GM23338 (cell line): ENCODE results near the gene MTERF2.

Experiments
- CREB1 ChIP-seq: fragments of 250-450 bp; sonication (Bioruptor Pico); IDR thresholded peaks from 2 replicates; pipeline ENCODE4 v1.5.0; 2020; ENCODE audit warnings: low read depth, mild to moderate bottlenecking, moderate library complexity
- CTCF ChIP-seq, 2 experiments: fragments of 200-600 bp in 1 of 2; sonication (generic) in 1 of 2; conservative IDR thresholded peaks; 2 replicates each; pipeline versions ENCODE4 v1.5.1 to v1.6.1; 2016 to 2017; ENCODE audit warnings: antibody characterized with exemption in 2 of 2, low read depth in 2 of 2, mild to moderate bottlenecking in 2 of 2, moderate library complexity in 1 of 2
- ETS1 ChIP-seq: IDR thresholded peaks from 2 replicates; pipeline ENCODE4 v1.6.1; 2016; ENCODE audit warnings: antibody characterized with exemption
- EZH2 ChIP-seq: fragments of 200-600 bp; sonication (generic); IDR thresholded peaks from one replicate; pipeline ENCODE4 v1.8.0; 2017; ENCODE audit warnings: antibody characterized with exemption, mild to moderate bottlenecking, low read depth; ENCODE audit not compliant: unreplicated experiment
- EZH2phosphoT487 ChIP-seq: fragments of 200-600 bp; sonication (generic); IDR thresholded peaks from one replicate; pipeline ENCODE4 v1.8.1; 2018; ENCODE audit warnings: antibody characterized with exemption; ENCODE audit not compliant: unreplicated experiment
- JUNB ChIP-seq: IDR thresholded peaks from one replicate; pipeline ENCODE4 v1.6.1; 2016; ENCODE audit warnings: antibody characterized with exemption; ENCODE audit not compliant: unreplicated experiment
- NANOG ChIP-seq: IDR thresholded peaks from 2 replicates; pipeline ENCODE4 v1.6.1; 2016; ENCODE audit warnings: antibody characterized with exemption, borderline replicate concordance
- POLR2AphosphoS5 ChIP-seq: IDR thresholded peaks from 2 replicates; pipeline ENCODE4 v1.6.1; 2016; ENCODE audit warnings: antibody characterized with exemption, low read depth
- REST ChIP-seq: IDR thresholded peaks from one replicate; pipeline ENCODE4 v1.6.1; 2018; ENCODE audit warnings: antibody characterized with exemption; ENCODE audit not compliant: unreplicated experiment
- STAT1 ChIP-seq: IDR thresholded peaks from one replicate; pipeline ENCODE4 v1.6.1; 2016; ENCODE audit warnings: antibody characterized with exemption; ENCODE audit not compliant: unreplicated experiment
- ZNF114 ChIP-seq: fragments of 250-450 bp; sonication (Bioruptor Pico); IDR thresholded peaks from 2 replicates; pipeline ENCODE4 v1.5.0; 2020; ENCODE audit warnings: mild to moderate bottlenecking, moderate library complexity
- ZNF331 ChIP-seq: fragments of 250-450 bp; sonication (Bioruptor Pico); IDR thresholded peaks from 2 replicates; pipeline ENCODE4 v1.5.0; 2020; ENCODE audit warnings: low read depth, mild to moderate bottlenecking, moderate library complexity

GRCh38 chr12:106974511-106974910, 12.4 kb downstream of the MTERF2 start:
- TF ChIP-seq EZH2 (no peak), CTCF (conservative IDR thresholded peaks at IDR 0.05; ENCODE audit: low read depth in 2 of 2) (no peak), REST (no peak), POLR2AphosphoS5 (no peak), EZH2phosphoT487 (no peak), ETS1 (no peak), ZNF114 (CRISPR knock-in tag) (no peak), CREB1 (CRISPR knock-in tag) (no peak), JUNB (no peak), NANOG (no peak), ZNF331 (no peak), STAT1 (no peak)
